Measurements from ENCODE around the gene XIST. TPM values are rescaled to one million over a fixed set of nuclear protein-coding genes. Genes with fewer than 3 reads are reported as not detected.
A peak's percentile ranks its signal among the peaks of the same experiment; 100 is the strongest.
"Not testable (repeated sequence)": the region's sequence is repeated elsewhere in the genome, so short reads cannot be mapped to it uniquely, and the experiment has no call there.

Gene XIST
- total RNA-seq (2014; rRNA removed; shearing (Covaris generic)) = 0.03 TPM in 1 of 2 replicates, not detected in the other
- polyA plus RNA-seq (2015; cell fraction: cytosol; rRNA removed) = not detected in 2 replicates
- 0.95 and 1.9 TPM in 2 replicates for polyA plus RNA-seq (2015; cell fraction: nucleus; rRNA removed)

- DNase-seq (ENCODE audit: low read depth, low spot score) = no peak
- in situ Hi-C loops (cut with HindIII; ENCODE audit: low pct_unique_long_range_greater_than_20kb, low sequenced_read_pairs) = no loop called here
These were observed at the start of gene XIST for GRCh38 chrX:73852467-73852866. XIST (minus strand) TSS chrX:73852714.

- DNase-seq (ENCODE audit: low read depth, low spot score); in situ Hi-C loops (cut with HindIII; ENCODE audit: low pct_unique_long_range_greater_than_20kb, low sequenced_read_pairs): not testable (repeated sequence)
These were observed 45.8 kb upstream of the XIST start for GRCh38 chrX:73898315-73898714.

GRCh38 chrX:73892515-73893090 is 40.1 kb upstream of the XIST start:
- DNase-seq (ENCODE audit: low read depth, low spot score); in situ Hi-C loops (cut with HindIII; ENCODE audit: low pct_unique_long_range_greater_than_20kb, low sequenced_read_pairs): not testable (repeated sequence)

- DNase-seq (ENCODE audit: low read depth, low spot score); in situ Hi-C loops (cut with HindIII; ENCODE audit: low pct_unique_long_range_greater_than_20kb, low sequenced_read_pairs): not testable (repeated sequence)
These were observed 29.7 kb upstream of the XIST start for GRCh38 chrX:73882260-73882659.

- in situ Hi-C loops (cut with HindIII; ENCODE audit: low pct_unique_long_range_greater_than_20kb, low sequenced_read_pairs) = no loop called here
- DNase-seq (ENCODE audit: low read depth, low spot score) = no peak
These were observed 25.2 kb upstream of the XIST start for GRCh38 chrX:73877687-73878086.

GRCh38 chrX:73876911-73877310 is 24.4 kb upstream of the XIST start:
- in situ Hi-C loops (cut with HindIII; ENCODE audit: low pct_unique_long_range_greater_than_20kb, low sequenced_read_pairs) = no loop called here
- DNase-seq (ENCODE audit: low read depth, low spot score) = no peak

- DNase-seq (ENCODE audit: low read depth, low spot score) = no peak
- in situ Hi-C loops (cut with HindIII; ENCODE audit: low pct_unique_long_range_greater_than_20kb, low sequenced_read_pairs) = no loop called here
These were observed 16.4 kb upstream of the XIST start for GRCh38 chrX:73868916-73869315.

- in situ Hi-C loops (cut with HindIII; ENCODE audit: low pct_unique_long_range_greater_than_20kb, low sequenced_read_pairs) = no loop called here
- no peak for DNase-seq (ENCODE audit: low read depth, low spot score)
These were observed 14.6 kb upstream of the XIST start for GRCh38 chrX:73867144-73867543.

- in situ Hi-C loops (cut with HindIII; ENCODE audit: low pct_unique_long_range_greater_than_20kb, low sequenced_read_pairs) = no loop called here
- no peak for DNase-seq (ENCODE audit: low read depth, low spot score)
These were observed 11.3 kb upstream of the XIST start for GRCh38 chrX:73863852-73864251.

- in situ Hi-C loops (cut with HindIII; ENCODE audit: low pct_unique_long_range_greater_than_20kb, low sequenced_read_pairs) = no loop called here
- DNase-seq (ENCODE audit: low read depth, low spot score) = no peak
These were observed 10.8 kb upstream of the XIST start for GRCh38 chrX:73863268-73863667.

GRCh38 chrX:73859622-73860021 is 7.1 kb upstream of the XIST start:
- in situ Hi-C loops (cut with HindIII; ENCODE audit: low pct_unique_long_range_greater_than_20kb, low sequenced_read_pairs) = no loop called here
- no peak for DNase-seq (ENCODE audit: low read depth, low spot score)

GRCh38 chrX:73855546-73855945 is 3.0 kb upstream of the XIST start:
- in situ Hi-C loops (cut with HindIII; ENCODE audit: low pct_unique_long_range_greater_than_20kb, low sequenced_read_pairs) = no loop called here
- peak; percentile 73 for DNase-seq (ENCODE audit: low read depth, low spot score)

GRCh38 chrX:73852022-73852421 is 492 bp downstream of the XIST start:
- in situ Hi-C loops (cut with HindIII; ENCODE audit: low pct_unique_long_range_greater_than_20kb, low sequenced_read_pairs) = no loop called here
- no peak for DNase-seq (ENCODE audit: low read depth, low spot score)

GRCh38 chrX:73851014-73852009 is 1.2 kb downstream of the XIST start:
- no peak for DNase-seq (ENCODE audit: low read depth, low spot score)
- in situ Hi-C loops (cut with HindIII; ENCODE audit: low pct_unique_long_range_greater_than_20kb, low sequenced_read_pairs) = no loop called here

GRCh38 chrX:73850124-73851013 is 2.1 kb downstream of the XIST start:
- in situ Hi-C loops (cut with HindIII; ENCODE audit: low pct_unique_long_range_greater_than_20kb, low sequenced_read_pairs) = no loop called here
- peak; percentile 50 for DNase-seq (ENCODE audit: low read depth, low spot score)

GRCh38 chrX:73849073-73849472 is 3.4 kb downstream of the XIST start:
- in situ Hi-C loops (cut with HindIII; ENCODE audit: low pct_unique_long_range_greater_than_20kb, low sequenced_read_pairs) = no loop called here
- no peak for DNase-seq (ENCODE audit: low read depth, low spot score)

GRCh38 chrX:73847991-73848390 is 4.5 kb downstream of the XIST start:
- DNase-seq (ENCODE audit: low read depth, low spot score) = no peak
- in situ Hi-C loops (cut with HindIII; ENCODE audit: low pct_unique_long_range_greater_than_20kb, low sequenced_read_pairs) = no loop called here

- in situ Hi-C loops (cut with HindIII; ENCODE audit: low pct_unique_long_range_greater_than_20kb, low sequenced_read_pairs) = no loop called here
- no peak for DNase-seq (ENCODE audit: low read depth, low spot score)
These were observed 5.4 kb downstream of the XIST start for GRCh38 chrX:73847100-73847499.

Measured in SK-MEL-5 (cell line).